ENCODE results near the gene SKP2.

Gene SKP2

DNA sequence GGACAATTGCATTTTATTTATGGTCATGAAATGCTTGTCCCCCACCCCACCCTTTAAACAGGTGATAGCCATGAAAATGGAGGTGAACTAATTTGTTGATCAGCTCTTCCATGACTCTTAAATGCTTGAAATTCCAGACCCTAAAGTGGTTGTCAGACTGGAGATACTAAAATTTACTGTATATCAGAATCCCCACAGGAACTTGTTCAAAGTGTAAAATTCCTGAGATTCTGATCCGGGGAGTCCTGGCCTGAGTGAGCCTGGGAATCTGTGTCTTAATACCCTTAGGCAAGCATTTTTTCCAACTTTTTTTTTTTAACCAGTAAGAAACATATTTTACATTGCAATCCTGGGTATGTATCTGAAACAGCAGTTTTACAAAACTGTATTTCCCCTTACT, 4.7 kb downstream of the SKP2 start:
- no peak overlapping the region for H3K4me2 ChIP-seq (ENCODE audit: low read length)

DNA sequence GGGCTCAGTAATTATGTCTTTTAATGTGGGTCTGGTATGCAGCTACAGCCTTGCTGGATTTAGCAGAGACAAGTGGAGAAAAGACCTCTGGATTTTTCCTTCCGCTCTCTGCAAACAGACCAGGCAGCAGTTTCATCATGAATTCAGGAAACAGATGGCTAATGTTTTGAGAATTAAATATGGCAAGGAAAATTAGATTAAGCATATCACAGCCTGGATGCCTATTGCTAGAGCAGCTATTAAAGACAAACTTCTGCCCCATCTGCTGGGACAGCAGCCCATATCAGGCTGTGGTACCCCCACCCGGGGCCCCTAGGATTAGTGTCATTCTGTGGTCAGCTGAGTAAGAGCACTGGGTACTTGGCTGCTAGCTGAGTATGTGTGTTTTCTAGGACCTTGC, 6.2 kb downstream of the SKP2 start:
- Histone ChIP-seq H3K4me2 (ENCODE audit: low read length) (no peak overlapping the region), H3K36me3 (ENCODE audit: control insufficient read depth, low read length) (peaks cover 100% of the 10 kb centered on the region), H4K20me1 (ENCODE audit: control insufficient read depth, insufficient read depth, low read depth, low read length) (no peaks in the 10 kb centered on the region), H3K4me3 (ENCODE audit: low read length) (no peak overlapping the region), H3K9me2 (replicated peaks; ENCODE audit: control insufficient read depth, low read length) (no peaks in the 10 kb centered on the region), H3K79me2 (ENCODE audit: control insufficient read depth, low read length) (peaks cover 100% of the 10 kb centered on the region), H3K27ac (ENCODE audit: low read depth, low read length) (no peak overlapping the region), H3K27me3 (ENCODE audit: control insufficient read depth, low read length) (no peaks in the 10 kb centered on the region), H3F3A (ENCODE audit: control insufficient read depth, insufficient read depth) (no peaks in the 10 kb centered on the region), H3K9me3 (ENCODE audit: control insufficient read depth, insufficient read depth, low read length) (no peaks in the 10 kb centered on the region), H3K4me1 (ENCODE audit: control insufficient read depth, low read length) (peaks cover 18% of the 10 kb centered on the region)
- no peak for TF ChIP-seq EZH2phosphoT487 (IDR thresholded peaks at IDR 0.05; ENCODE audit: borderline replicate concordance, low read length)
- TF ChIP-seq, protein P1, sequence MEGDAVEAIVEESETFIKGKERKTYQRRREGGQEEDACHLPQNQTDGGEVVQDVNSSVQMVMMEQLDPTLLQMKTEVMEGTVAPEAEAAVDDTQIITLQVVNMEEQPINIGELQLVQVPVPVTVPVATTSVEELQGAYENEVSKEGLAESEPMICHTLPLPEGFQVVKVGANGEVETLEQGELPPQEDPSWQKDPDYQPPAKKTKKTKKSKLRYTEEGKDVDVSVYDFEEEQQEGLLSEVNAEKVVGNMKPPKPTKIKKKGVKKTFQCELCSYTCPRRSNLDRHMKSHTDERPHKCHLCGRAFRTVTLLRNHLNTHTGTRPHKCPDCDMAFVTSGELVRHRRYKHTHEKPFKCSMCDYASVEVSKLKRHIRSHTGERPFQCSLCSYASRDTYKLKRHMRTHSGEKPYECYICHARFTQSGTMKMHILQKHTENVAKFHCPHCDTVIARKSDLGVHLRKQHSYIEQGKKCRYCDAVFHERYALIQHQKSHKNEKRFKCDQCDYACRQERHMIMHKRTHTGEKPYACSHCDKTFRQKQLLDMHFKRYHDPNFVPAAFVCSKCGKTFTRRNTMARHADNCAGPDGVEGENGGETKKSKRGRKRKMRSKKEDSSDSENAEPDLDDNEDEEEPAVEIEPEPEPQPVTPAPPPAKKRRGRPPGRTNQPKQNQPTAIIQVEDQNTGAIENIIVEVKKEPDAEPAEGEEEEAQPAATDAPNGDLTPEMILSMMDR (IDR thresholded peaks at IDR 0.05; ENCODE audit: low read depth, low read length, poor library complexity, severe bottlenecking) = no peak

More for the DNA sequence above, 4.7 kb downstream of the SKP2 start:
- Histone ChIP-seq H3K27ac (ENCODE audit: low read depth, low read length) (no peak overlapping the region), H3K79me2 (ENCODE audit: control insufficient read depth, low read length) (peaks cover 97% of the 10 kb centered on the region), H3K4me3 (ENCODE audit: low read length) (no peak overlapping the region), H3K27me3 (ENCODE audit: control insufficient read depth, low read length) (no peaks in the 10 kb centered on the region), H3K9me3 (ENCODE audit: control insufficient read depth, insufficient read depth, low read length) (no peaks in the 10 kb centered on the region), H3K36me3 (ENCODE audit: control insufficient read depth, low read length) (peaks cover 95% of the 10 kb centered on the region), H3F3A (ENCODE audit: control insufficient read depth, insufficient read depth) (no peaks in the 10 kb centered on the region), H4K20me1 (ENCODE audit: control insufficient read depth, insufficient read depth, low read depth, low read length) (no peaks in the 10 kb centered on the region), H3K9me2 (replicated peaks; ENCODE audit: control insufficient read depth, low read length) (no peaks in the 10 kb centered on the region), H3K4me1 (ENCODE audit: control insufficient read depth, low read length) (peaks cover 19% of the 10 kb centered on the region)
- TF ChIP-seq, protein P1 (IDR thresholded peaks at IDR 0.05; ENCODE audit: low read depth, low read length, poor library complexity, severe bottlenecking) = no peak
- no peak for TF ChIP-seq EZH2phosphoT487 (IDR thresholded peaks at IDR 0.05; ENCODE audit: borderline replicate concordance, low read length)

DNA sequence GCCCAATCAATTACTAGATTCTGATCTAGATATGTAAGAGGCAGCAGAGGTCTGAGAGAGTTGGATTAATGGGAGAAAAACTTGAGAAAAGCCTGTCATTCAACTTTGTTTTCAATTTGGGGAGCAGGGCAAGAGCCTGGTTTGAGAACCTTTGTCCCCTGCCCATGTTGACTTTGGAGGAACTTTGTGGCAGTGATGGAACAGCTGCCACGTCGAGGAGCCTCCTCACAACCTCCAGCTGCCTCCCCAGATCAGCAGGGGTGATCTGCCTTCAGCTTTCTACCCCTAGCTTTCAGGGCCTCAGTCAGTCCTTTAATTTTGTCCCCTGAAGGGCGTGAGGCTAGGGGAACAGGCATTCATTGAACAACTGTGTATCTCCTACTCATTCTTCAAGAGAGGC, 8.7 kb downstream of the SKP2 start:
- TF ChIP-seq, protein P1 (IDR thresholded peaks at IDR 0.05; ENCODE audit: low read depth, low read length, poor library complexity, severe bottlenecking) = no peak
- no peak for TF ChIP-seq EZH2phosphoT487 (IDR thresholded peaks at IDR 0.05; ENCODE audit: borderline replicate concordance, low read length)
- no peak overlapping the region for H3K4me2 ChIP-seq (ENCODE audit: low read length)

More for the DNA sequence above, 8.7 kb downstream of the SKP2 start:
- Histone ChIP-seq H3F3A (ENCODE audit: control insufficient read depth, insufficient read depth) (no peaks in the 10 kb centered on the region), H4K20me1 (ENCODE audit: control insufficient read depth, insufficient read depth, low read depth, low read length) (0 out of 2 replicates have a peak, but pooled peaks cover 6% of the 10 kb centered on the region), H3K4me3 (ENCODE audit: low read length) (no peak overlapping the region), H3K79me2 (ENCODE audit: control insufficient read depth, low read length) (peaks cover 98% of the 10 kb centered on the region), H3K36me3 (ENCODE audit: control insufficient read depth, low read length) (peaks cover 100% of the 10 kb centered on the region), H3K9me2 (replicated peaks; ENCODE audit: control insufficient read depth, low read length) (no peaks in the 10 kb centered on the region), H3K9me3 (ENCODE audit: control insufficient read depth, insufficient read depth, low read length) (no peaks in the 10 kb centered on the region), H3K27ac (ENCODE audit: low read depth, low read length) (no peak overlapping the region), H3K4me1 (ENCODE audit: control insufficient read depth, low read length) (no peaks in the 10 kb centered on the region), H3K27me3 (ENCODE audit: control insufficient read depth, low read length) (no peaks in the 10 kb centered on the region)

Data from DOHH2 (cell line).